ENCODE measurements around the gene APOL2.
"Not testable (repeated sequence)": the region's sequence is repeated elsewhere in the genome, so short reads cannot be mapped to it uniquely, and the experiment has no call there.

The APOL2 gene

GRCh38 chr22:36237462-36238372, 1.6 kb downstream of the APOL2 start:
- Histone ChIP-seq H3K27ac (ENCODE audit: low read depth, low read length) (no peak overlapping the region), H3K9ac (ENCODE audit: low read depth, low read length) (no peak overlapping the region), H3K4me1 (ENCODE audit: control insufficient read depth, insufficient read depth, low read length) (peaks cover 11% of the 10 kb centered on the region; the same call in 1 of the 2 replicates), H3K36me3 (ENCODE audit: control insufficient read depth, insufficient read depth, low read length) (peaks cover 7% of the 10 kb centered on the region; the same call in 1 of the 2 replicates), H3K4me3 (ENCODE audit: low read depth, low read length) (no peak overlapping the region), H3K27me3 (ENCODE audit: control insufficient read depth, insufficient read depth, low read length) (no peaks in the 10 kb centered on the region), H3K9me3 (ENCODE audit: control insufficient read depth, insufficient read depth, low read length) (no peaks in the 10 kb centered on the region)

- Histone ChIP-seq H3K27ac (ENCODE audit: low read depth, low read length) (no peak overlapping the region), H3K9ac (ENCODE audit: low read depth, low read length) (no peak overlapping the region), H3K9me3 (ENCODE audit: control insufficient read depth, insufficient read depth, low read length) (no peaks in the 10 kb centered on the region), H3K4me3 (ENCODE audit: low read depth, low read length) (no peak overlapping the region), H3K27me3 (ENCODE audit: control insufficient read depth, insufficient read depth, low read length) (no peaks in the 10 kb centered on the region), H3K4me1 (ENCODE audit: control insufficient read depth, insufficient read depth, low read length) (peaks cover 11% of the 10 kb centered on the region; the same call in 1 of the 2 replicates), H3K36me3 (ENCODE audit: control insufficient read depth, insufficient read depth, low read length) (peaks cover 12% of the 10 kb centered on the region; the same call in 1 of the 2 replicates)
Measured at GRCh38 chr22:36236388-36237319, 2.7 kb downstream of the APOL2 start.

GRCh38 chr22:36235585-36235984, 3.7 kb downstream of the APOL2 start:
- peaks cover 15% of the 10 kb centered on the region; the same call in 1 of the 2 replicates for H3K36me3 ChIP-seq (ENCODE audit: control insufficient read depth, insufficient read depth, low read length)
- no peaks in the 10 kb centered on the region for H3K9me3 ChIP-seq (ENCODE audit: control insufficient read depth, insufficient read depth, low read length)
- no peak overlapping the region for H3K9ac ChIP-seq (ENCODE audit: low read depth, low read length)
- H3K4me1 ChIP-seq (ENCODE audit: control insufficient read depth, insufficient read depth, low read length): peaks cover 14% of the 10 kb centered on the region; the same call in 1 of the 2 replicates
- no peaks in the 10 kb centered on the region for H3K27me3 ChIP-seq (ENCODE audit: control insufficient read depth, insufficient read depth, low read length)
- no peak overlapping the region for H3K4me3 ChIP-seq (ENCODE audit: low read depth, low read length)
- no peak overlapping the region for H3K27ac ChIP-seq (ENCODE audit: low read depth, low read length)

GRCh38 chr22:36234919-36235318, 4.4 kb downstream of the APOL2 start:
- Histone ChIP-seq H3K36me3 (ENCODE audit: control insufficient read depth, insufficient read depth, low read length) (peaks cover 21% of the 10 kb centered on the region; the same call in 1 of the 2 replicates), H3K27me3 (ENCODE audit: control insufficient read depth, insufficient read depth, low read length) (no peaks in the 10 kb centered on the region), H3K4me1 (ENCODE audit: control insufficient read depth, insufficient read depth, low read length) (peaks cover 13% of the 10 kb centered on the region; the same call in 1 of the 2 replicates), H3K27ac (ENCODE audit: low read depth, low read length) (no peak overlapping the region), H3K4me3 (ENCODE audit: low read depth, low read length) (no peak overlapping the region), H3K9me3 (ENCODE audit: control insufficient read depth, insufficient read depth, low read length) (no peaks in the 10 kb centered on the region), H3K9ac (ENCODE audit: low read depth, low read length) (no peak overlapping the region)

GRCh38 chr22:36234213-36234612, 5.1 kb downstream of the APOL2 start:
- Histone ChIP-seq H3K4me3 (ENCODE audit: low read depth, low read length) (no peak overlapping the region), H3K36me3 (ENCODE audit: control insufficient read depth, insufficient read depth, low read length) (peaks cover 23% of the 10 kb centered on the region; the same call in 1 of the 2 replicates), H3K9ac (ENCODE audit: low read depth, low read length) (no peak overlapping the region), H3K4me1 (ENCODE audit: control insufficient read depth, insufficient read depth, low read length) (0 out of 2 replicates have a peak, but pooled peaks cover 9% of the 10 kb centered on the region), H3K27me3 (ENCODE audit: control insufficient read depth, insufficient read depth, low read length) (no peaks in the 10 kb centered on the region), H3K9me3 (ENCODE audit: control insufficient read depth, insufficient read depth, low read length) (no peaks in the 10 kb centered on the region), H3K27ac (ENCODE audit: low read depth, low read length) (no peak overlapping the region)

GRCh38 chr22:36233796-36234195, 5.5 kb downstream of the APOL2 start:
- H3K4me1 ChIP-seq (ENCODE audit: control insufficient read depth, insufficient read depth, low read length): 0 out of 2 replicates have a peak, but pooled peaks cover 5% of the 10 kb centered on the region
- no peak overlapping the region for H3K9ac ChIP-seq (ENCODE audit: low read depth, low read length)
- no peaks in the 10 kb centered on the region for H3K27me3 ChIP-seq (ENCODE audit: control insufficient read depth, insufficient read depth, low read length)
- H3K9me3 ChIP-seq (ENCODE audit: control insufficient read depth, insufficient read depth, low read length): no peaks in the 10 kb centered on the region
- no peak overlapping the region for H3K27ac ChIP-seq (ENCODE audit: low read depth, low read length)
- H3K4me3 ChIP-seq (ENCODE audit: low read depth, low read length): no peak overlapping the region
- peaks cover 23% of the 10 kb centered on the region; the same call in 1 of the 2 replicates for H3K36me3 ChIP-seq (ENCODE audit: control insufficient read depth, insufficient read depth, low read length)

- no peaks in the 10 kb centered on the region for H3K27me3 ChIP-seq (ENCODE audit: control insufficient read depth, insufficient read depth, low read length)
- H3K4me1 ChIP-seq (ENCODE audit: control insufficient read depth, insufficient read depth, low read length): 0 out of 2 replicates have a peak, but pooled peaks cover 3% of the 10 kb centered on the region
- H3K9me3 ChIP-seq (ENCODE audit: control insufficient read depth, insufficient read depth, low read length): no peaks in the 10 kb centered on the region
- no peak overlapping the region for H3K4me3 ChIP-seq (ENCODE audit: low read depth, low read length)
- H3K9ac ChIP-seq (ENCODE audit: low read depth, low read length): no peak overlapping the region
- no peak overlapping the region for H3K27ac ChIP-seq (ENCODE audit: low read depth, low read length)
- H3K36me3 ChIP-seq (ENCODE audit: control insufficient read depth, insufficient read depth, low read length): peaks cover 25% of the 10 kb centered on the region; the same call in 1 of the 2 replicates
Measured at GRCh38 chr22:36232715-36233401, 6.5 kb downstream of the APOL2 start.

- not testable (repeated sequence) for H3K4me3 ChIP-seq (ENCODE audit: low read depth, low read length); H3K9ac ChIP-seq (ENCODE audit: low read depth, low read length); H3K9me3 ChIP-seq (ENCODE audit: control insufficient read depth, insufficient read depth, low read length); H3K27me3 ChIP-seq (ENCODE audit: control insufficient read depth, insufficient read depth, low read length); H3K27ac ChIP-seq (ENCODE audit: low read depth, low read length); H3K4me1 ChIP-seq (ENCODE audit: control insufficient read depth, insufficient read depth, low read length)
- H3K36me3 ChIP-seq (ENCODE audit: control insufficient read depth, insufficient read depth, low read length): peaks cover 26% of the 10 kb centered on the region; the same call in 1 of the 2 replicates
Measured at GRCh38 chr22:36231051-36231450, 8.3 kb downstream of the APOL2 start.

- H3K27ac ChIP-seq (ENCODE audit: low read depth, low read length); H3K4me1 ChIP-seq (ENCODE audit: control insufficient read depth, insufficient read depth, low read length); H3K9ac ChIP-seq (ENCODE audit: low read depth, low read length); H3K27me3 ChIP-seq (ENCODE audit: control insufficient read depth, insufficient read depth, low read length); H3K4me3 ChIP-seq (ENCODE audit: low read depth, low read length); H3K9me3 ChIP-seq (ENCODE audit: control insufficient read depth, insufficient read depth, low read length): not testable (repeated sequence)
- H3K36me3 ChIP-seq (ENCODE audit: control insufficient read depth, insufficient read depth, low read length): peaks cover 26% of the 10 kb centered on the region; the same call in 1 of the 2 replicates
Measured at GRCh38 chr22:36229649-36230048, 9.7 kb downstream of the APOL2 start.

- Histone ChIP-seq H3K4me3 (ENCODE audit: low read depth, low read length) (no peak overlapping the region), H3K36me3 (ENCODE audit: control insufficient read depth, insufficient read depth, low read length) (peaks cover 26% of the 10 kb centered on the region; the same call in 1 of the 2 replicates), H3K27me3 (ENCODE audit: control insufficient read depth, insufficient read depth, low read length) (no peaks in the 10 kb centered on the region), H3K27ac (ENCODE audit: low read depth, low read length) (no peak overlapping the region), H3K4me1 (ENCODE audit: control insufficient read depth, insufficient read depth, low read length) (0 out of 2 replicates have a peak, but pooled peaks cover 3% of the 10 kb centered on the region), H3K9me3 (ENCODE audit: control insufficient read depth, insufficient read depth, low read length) (no peaks in the 10 kb centered on the region), H3K9ac (ENCODE audit: low read depth, low read length) (no peak overlapping the region)
Measured at GRCh38 chr22:36228944-36229343, 10.4 kb downstream of the APOL2 start.

Data from HUES48 (cell line).